ENCODE measurements around the gene FBXW5.

The FBXW5 gene

DNA sequence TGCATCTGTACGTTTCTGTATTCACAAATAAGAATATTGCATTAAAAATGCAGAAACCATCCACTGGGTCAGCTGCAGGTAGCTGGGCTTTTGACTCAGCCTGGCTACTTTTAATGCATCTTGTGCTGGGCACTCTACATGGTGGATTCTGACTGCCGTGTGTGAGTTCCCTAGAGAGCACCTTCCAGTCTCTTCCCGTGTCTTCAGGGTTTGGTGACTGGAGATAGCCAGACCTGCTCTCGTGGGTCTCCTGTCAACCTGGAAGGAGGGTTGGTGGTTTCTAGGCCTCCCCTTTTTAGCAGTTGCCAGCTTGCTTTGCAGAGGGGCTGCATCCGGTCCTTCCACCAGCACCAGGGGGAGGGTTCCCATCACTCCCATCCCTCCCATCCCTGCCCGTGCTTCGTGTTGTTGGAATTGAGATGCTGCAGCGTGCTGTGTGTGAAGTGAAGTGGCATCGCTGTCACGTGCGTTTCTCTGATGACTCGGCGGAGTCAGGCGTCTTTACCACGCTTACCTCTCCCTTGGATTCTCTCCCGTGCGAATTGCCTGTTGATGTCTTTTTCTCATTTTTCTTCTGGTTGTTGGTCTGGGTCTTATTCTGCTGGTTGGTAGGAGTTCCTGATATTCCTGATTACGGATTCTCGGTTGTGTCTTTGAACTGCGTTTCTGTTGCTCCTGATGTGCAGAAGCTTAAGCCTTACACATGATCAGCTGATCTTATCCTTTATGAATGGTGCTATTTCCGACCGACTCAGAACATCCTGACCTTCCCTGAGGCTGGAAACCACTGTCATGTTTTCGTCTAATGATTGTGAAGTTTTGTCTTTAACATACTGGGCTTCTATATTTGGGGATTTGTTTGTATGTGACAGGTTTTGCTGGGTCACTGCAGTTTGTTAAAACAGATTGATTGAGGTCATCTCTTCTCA is 16.9 kb downstream of the FBXW5 start:
- DNase-seq = no peak

DNA sequence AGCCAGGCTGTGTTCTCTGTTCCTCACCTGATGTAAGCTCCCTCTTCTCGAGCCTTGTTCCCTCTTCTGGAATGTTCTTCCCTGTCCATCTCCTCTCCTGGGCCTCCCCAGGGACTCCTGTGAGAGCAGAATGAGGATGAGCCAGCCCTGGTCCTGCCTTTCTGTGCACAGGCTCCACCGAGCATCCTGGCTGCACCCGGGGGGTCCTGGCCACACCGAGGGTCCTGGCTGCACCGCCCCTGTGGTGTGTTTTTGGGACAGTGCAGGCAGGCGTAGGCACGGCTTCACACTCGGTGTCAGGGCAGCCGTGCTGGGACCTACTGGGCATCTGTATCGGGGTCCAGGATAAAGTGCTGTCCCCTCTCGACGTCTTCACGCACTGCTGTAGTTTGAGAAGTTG is 17.8 kb downstream of the FBXW5 start:
- DNase-seq = no peak

DNA sequence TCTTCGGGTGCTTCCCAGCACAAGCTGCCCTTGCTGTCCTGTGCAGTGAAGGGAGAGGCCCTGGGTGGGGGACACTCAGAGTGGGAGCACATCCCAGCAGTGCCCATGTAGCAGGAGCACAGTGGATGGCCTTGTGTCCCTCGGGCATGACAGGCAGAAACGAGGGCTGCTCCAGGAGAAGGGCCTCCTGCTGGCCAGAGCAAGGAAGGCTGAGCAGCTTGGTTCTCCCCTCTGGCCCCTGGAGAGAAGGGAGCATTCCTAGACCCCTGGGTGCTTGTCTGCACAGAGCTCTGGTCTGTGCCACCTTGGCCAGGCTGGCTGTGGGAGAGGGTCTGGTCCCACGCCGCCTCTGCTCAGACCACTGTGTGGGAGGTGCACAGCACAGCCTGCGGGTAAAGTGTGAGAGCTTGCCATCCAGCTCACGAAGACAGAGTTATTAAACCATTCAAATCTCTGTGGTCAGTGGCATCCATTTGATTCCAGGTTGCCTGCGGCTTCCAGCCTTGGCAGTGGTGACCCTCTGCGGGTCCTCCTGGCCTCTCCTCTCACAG is 18.3 kb downstream of the FBXW5 start:
- DNase-seq = no peak

DNA sequence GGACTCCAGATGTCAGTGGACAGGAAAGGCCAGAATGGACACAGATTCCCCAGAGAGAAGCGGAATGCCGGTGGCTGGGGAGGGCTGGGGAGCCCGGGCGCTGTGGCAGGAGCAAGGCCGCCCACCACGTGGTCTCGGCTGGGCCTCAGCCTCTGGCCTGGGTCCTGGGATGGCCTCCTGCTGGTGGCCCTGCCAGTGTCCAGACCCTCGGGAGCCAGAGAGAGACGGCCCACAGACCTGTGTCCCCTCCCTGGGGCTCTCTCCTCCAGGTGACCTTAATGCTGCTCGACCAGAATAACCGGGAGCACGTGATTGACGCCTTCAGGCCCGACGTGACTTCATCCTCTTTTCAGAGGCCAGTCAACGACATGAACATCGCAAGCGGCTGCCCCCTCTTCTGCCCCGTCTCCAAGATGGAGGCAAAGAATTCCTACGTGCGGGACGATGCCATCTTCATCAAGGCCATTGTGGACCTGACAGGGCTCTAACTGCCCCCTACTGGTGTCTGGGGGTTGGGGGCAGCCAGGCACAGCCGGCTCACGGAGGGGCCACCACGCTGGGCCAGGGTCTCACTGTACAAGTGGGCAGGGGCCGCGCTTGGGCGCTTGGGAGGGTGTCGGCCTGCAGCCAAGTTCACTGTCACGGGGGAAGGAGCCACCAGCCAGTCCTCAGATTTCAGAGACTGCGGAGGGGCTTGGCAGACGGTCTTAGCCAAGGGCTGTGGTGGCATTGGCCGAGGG is 19.0 kb downstream of the FBXW5 start:
- DNase-seq = no peak

DNA sequence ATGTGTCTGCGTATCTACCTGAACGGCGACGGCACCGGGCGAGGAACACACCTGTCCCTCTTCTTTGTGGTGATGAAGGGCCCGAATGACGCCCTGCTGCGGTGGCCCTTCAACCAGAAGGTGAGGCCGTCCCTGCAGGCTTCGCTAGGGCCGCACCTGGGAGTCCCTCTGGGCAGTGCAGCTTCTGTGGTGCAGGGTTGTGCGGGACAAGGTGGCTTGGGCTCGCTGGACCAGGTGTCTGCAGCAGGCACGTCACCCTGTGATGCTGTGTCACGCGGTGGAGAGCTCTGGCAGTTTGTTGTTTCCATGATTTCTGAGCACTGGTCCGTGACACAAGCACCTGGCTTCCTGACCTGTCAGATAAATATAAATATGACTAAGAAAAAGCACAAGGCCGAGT is 20.7 kb downstream of the FBXW5 start:
- DNase-seq = no peak

DNA sequence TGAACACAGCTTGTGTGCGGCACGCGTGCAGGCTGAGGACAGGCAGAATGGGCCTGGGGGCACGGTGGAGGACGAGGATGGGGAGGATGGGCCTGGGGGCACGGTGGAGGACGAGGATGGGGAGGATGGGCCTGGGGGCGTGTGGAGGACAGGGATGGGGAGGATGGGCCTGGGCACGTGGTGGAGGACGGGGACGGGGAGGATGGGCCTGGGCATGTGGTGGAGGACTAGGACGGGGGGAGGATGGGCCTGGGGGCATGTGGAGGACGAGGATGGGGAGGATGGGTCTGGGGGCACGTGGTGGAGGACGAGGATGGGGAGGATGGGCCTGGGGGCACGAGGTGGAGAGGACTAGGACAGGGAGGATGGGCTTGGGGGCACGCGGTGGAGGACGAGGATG is 22.0 kb downstream of the FBXW5 start:
- no peak for DNase-seq

DNA sequence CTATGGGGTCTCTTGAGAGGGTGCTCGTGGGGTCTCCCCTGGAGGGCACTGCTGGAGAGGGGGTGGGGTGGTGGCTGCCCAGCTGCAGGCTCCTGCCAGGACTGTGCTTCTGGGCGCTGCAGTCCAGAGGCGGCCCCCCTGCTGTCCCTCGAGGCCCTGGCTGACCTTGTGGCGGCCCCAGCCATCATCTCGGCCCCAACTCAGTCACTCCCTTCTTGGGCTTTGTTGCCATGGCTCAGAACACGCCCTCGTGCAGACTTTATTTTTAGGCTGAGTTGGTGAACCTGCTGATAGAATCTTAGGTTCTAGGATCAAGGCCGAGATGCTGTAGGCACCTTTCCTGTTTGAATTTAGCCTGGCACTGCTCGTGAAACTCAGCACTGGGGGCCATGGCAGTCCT is 22.8 kb downstream of the FBXW5 start:
- DNase-seq = no peak

DNA sequence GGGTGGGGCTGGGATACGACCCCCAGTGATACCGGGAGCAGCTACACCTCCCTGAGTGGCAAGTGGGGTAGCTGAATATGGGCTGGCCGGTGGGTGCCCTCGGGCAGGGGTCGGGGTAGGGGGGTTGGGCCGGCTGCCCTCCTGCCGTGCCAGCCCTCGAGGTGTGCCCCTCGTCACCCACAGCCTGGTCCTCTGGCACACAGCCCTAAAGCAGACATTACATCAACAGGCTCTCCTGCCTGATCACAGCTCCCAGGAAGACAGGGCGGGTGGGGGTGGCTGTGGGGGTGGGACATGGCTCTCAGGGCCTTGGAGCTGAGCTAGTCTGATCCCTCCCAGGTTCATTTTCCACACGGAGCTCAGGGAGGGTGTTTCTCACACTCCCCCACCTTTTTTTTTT is 23.2 kb downstream of the FBXW5 start:
- DNase-seq = no peak

DNA sequence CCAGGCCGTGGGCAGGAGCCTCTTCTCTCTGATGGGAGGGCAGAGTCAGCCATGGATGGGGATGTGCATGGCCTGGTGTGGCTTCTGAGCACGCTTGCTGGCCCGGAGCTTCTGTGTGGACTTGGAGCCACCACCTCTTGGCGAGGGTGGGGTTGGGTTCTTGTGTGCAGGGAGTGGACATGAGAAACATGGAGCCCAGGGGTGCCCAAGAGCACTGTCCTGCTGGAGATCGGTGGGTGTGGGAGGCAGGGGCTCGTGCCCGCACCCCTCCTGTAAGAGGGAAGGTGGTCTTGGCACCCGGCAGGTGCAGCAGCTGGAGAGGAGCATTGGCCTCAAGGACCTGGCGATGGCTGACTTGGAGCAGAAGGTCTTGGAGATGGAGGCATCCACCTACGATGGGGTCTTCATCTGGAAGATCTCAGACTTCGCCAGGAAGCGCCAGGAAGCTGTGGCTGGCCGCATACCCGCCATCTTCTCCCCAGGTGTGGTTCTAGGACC is 23.8 kb downstream of the FBXW5 start:
- no peak for DNase-seq

DNA sequence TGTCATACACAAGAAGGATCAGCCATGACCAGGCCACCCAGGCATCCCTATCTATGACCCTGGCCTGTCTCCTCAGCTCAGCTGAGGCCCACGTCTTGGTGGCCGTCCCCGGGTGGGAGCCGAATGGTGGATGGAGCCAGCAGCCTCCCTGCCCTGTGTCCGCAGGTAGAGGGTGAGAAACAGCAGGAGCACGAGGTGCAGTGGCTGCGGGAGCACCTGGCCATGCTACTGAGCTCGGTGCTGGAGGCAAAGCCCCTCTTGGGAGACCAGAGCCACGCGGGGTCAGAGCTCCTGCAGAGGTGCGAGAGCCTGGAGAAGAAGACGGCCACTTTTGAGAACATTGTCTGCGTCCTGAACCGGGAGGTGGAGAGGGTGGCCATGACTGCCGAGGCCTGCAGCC is 24.5 kb downstream of the FBXW5 start:
- no peak for DNase-seq

DNA sequence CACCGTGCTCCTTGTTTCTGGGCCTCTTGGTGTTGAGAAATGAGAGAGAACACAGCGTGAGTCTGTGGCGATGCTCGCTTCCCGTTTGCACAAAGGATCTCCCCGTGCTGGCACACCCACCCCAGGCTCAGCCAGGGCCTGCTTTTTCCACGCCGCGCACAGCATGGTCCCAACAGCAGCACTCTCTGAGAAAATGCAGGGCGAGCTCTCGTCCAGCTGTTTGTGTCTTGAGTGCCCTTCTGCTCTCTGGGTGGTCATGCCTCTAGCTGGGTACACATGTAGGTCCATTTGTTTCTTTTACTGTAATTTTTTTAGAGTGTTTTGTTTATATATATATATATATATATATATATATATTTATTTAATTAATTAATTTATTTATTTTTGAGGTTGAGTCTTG is 26.6 kb downstream of the FBXW5 start:
- DNase-seq = no peak

DNA sequence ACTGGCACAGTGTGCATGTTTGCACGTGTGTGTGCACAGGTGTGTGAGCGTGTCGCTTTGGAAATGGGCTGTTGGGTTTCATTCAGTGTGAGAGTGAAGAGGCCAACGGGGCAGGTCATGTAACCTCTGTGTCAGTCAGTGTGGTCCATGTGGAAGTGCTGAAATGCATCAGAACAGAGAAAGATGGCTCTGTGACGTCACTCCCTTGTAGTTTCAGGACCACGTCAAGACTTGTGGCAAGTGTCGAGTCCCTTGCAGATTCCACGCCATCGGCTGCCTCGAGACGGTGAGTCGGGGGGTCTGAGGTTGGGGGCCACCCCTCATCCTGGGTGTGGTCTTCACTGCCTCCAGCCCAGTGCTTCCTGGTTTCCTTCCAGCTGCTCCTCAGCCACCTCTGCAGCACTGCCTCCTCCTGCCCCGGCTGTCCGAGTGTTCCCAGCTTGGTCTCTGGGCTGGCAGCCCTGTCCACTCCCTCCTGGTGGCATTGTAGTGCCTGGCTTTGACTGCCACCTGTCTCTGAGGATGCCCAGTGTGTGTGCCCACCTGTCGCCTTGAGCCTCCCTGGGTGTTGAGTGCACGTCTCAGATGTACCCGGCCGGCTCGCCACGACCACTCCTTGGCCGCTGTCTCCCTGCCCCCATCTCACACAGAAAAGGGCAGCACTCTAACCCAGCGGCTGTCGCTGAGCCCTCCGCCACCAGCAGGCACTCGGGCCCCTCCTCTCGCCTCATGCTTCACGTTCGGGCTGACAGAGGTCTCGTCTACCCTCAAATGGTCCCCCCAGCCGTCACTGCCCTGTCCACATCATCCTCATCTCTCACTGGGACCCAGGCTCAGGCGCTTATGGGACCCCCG is 28.0 kb downstream of the FBXW5 start:
- no peak for DNase-seq

DNA sequence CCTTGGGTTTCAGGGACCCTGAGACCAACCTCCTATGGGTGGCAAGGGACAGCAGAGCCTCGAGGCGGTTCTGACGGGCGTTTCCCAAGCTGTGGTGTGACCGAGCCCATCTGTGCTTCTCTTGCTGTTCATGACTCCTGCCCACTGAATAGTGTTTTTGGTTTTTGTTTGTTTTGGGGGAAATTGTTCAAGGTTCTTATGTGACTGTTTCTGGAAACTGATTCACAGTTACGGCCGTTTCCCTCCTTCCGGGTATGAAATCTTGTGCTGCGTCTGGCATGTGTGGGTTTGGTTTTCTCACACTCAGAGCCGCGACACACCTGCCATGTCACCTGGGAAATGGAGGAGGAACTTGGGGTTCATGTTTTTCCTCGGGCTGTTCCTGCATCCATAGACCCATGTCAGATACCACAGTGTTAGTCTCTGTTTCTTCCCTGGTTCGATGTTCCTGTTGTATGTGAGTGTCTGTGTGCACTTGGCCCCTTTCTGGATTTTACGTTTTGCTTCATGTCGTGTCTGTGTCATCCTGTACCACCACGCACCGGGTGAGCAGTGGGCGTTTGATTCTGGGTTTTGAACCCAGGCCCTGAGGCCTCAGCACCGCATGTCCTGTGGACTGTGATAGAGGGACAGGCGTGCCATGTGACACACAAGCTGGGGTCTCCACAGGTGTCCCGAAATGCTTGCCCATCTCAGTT is 28.8 kb downstream of the FBXW5 start:
- no peak for DNase-seq

DNA sequence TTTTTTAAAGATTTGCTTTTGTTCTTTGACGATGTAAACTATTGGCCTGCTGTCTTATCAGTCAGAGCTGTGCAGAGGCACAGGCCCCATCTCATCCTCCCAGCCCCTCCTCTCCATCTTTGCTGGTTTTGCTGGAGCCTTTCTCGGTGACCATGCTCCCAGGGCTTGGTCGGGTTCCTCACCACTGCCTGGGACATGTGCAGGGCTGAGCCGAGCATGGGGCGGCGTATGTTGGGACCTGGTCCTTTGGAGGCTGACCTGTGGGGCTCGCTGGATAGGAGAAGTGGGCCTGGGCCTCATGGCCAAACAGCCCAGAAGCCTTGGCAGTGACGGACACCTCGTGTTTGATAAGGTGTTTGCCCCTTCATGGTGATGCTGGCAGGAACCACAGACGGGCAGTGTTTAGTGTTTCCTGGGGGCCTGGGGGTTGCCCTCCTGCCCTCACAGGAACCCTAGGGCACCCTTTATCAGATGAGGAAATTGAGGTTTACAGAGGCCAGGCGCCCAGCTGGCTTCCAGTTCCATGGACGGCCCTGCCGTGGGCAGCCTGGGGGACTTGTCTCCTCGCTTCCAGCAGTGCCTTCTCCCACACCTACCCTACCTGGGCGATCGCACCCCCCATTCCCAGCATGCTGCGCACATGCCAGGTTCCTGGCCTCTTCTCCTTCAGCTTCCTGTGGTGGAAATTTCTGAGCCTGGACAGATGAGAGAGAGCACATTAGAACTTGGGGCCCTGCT is 30.7 kb downstream of the FBXW5 start:
- DNase-seq = no peak

DNA sequence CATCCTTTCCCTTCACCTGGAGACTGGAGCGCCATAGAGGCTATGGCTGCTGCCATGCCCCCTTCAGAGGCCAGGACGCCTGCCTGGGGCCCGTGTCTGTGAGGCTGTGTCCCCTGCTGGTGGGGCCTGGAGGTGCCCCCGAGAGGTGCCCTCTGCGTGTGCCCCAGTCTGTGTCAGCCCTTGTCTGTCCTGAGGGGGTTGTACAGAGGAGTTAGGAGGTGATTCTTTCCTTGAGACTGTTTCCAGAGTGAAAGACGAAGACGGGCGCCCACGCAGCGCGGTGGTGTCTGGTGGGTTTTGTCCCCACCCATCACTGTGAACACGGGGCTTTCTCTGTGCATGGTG is 33.7 kb downstream of the FBXW5 start:
- no peak for DNase-seq

DNA sequence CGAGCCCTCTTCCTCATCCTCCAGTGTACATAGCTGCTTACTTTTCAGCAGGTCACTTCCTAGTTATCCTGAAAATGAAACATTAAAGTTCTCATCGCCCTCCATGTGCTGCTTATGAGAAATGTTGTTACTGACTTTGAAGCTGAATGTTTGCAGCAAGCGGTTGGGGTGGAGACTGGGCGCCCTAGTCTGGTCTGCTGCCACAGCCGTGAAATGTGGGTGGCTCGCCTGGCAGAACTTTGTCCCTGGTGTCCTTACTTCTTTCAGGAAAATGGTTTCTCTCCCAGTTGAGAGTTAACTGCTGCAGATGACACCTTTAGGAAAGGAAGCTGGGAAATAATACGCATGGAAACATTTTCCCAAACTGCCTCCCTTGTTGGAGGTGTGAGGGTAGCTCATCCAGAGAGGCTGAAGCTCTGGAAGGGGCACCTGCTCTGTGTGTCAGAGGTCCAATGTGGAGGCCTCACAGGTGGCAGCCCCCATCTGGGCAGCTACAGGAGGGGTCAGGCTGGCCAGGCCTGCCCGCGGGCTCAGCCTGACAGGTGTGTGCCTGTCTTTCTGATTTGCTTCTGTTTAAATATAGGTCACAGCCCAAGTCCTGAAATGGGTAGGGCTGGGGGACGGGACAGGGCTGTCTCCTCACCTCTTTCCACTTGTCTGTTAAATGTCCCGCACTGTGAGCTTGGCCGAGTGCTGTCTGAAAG is 34.2 kb downstream of the FBXW5 start:
- no peak for DNase-seq

DNA sequence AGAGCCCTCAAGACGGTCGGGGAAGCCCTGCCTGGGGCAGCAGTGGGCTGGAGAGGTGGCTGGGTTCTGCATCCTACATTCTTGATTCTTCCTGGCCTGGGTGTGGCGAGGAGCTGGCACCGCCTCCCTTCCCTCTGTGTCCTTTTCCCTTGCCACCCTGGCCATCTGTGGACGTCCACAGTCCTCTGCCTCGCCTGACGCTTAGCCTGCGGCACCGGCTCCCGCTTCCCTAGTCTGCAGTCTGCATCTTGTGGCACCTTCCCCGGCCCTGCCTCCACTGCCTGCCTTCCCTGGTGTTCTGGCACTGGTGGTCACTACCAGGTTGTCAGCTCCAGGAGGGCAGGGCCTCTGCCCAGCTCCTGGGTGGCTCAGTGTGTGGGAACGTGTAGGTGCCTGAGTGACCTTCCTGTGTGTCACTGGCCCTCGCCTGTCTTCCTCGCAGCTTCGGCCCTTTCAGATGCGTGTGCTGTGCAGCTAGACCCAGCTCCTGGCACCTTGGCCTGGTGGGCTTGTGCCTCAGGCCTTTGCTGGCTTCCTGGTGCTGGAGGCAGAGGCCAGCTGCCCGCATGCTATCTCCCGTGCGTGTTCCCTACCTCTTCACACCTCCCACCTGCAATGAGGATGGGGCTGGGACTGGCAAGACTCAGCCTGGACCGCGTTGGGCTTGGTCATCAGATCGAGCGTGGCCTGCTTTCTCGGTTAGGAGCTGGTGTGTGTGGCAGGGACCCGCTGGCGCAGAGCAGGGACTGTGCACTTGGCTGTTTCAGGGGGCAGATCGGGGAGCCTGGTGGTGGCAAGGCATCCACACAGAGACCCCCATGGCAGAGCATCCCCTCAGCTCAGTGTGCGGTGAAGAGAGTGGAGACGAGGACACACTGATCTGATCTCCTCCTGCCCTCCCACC is 37.3 kb downstream of the FBXW5 start:
- no peak for DNase-seq

DNA sequence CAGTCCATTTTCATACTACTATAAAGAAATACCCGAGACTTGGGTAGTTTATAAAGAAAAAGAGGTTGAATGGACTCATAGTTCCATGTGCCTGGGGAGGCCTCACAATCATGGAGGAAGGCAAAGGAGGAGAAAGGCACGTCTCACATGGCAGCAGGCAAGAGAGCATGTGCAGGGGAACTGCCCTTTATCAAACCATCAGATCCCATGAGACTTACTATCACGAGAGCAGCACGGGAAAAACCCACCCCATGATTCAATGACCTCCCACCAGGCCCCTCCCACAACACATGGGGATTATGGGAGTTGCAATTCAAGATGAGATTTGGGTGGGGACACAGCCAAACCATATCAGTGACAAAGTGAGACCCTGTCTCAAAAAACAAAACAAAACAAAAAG is 38.3 kb downstream of the FBXW5 start:
- no peak for DNase-seq

DNA sequence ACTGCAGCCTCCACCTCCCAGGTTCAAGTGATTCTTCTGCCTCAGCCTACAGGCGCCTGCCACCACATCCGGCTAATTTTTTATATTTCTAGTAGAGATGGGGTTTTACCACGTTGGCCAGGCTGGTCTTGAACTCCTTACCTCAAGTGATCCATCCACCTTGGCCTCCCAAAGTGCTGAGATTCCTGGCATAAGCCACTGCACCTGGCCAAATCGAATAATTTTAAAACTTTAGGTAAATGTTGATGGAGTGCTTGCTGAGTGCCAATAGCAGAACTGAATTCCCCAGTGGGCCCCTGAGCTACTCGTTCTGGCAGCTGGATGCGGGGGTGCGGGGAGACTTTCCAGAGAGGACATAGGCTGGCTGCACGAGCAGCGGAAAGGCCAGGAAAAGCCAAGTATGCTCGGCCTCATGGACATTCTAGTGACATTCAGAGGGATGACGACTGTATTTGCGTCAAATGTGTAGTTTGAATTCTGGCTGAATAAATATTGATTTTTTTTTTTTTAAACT is 41.4 kb downstream of the FBXW5 start:
- DNase-seq = no peak
